Testis (tissue), 2 donors: ENCODE data around the gene SYNE1.

Experiments used
- POLR2A ChIP-seq: fragments of 450-650 bp; IDR thresholded peaks from one replicate; pipeline ENCODE4 v1.6.1; 2017; ENCODE audit warnings: antibody characterized with exemption, mild to moderate bottlenecking, moderate library complexity
- TF ChIP-seq, protein P1 (sequence below), 3 experiments: fragments of 450-650 bp in 2 of 3; fragments of 200-600 bp in 1 of 3; sonication (generic) in 1 of 3; IDR thresholded peaks; one replicate each; pipeline ENCODE4 v1.5.1; 2016 to 2019; ENCODE audit warnings: antibody characterized with exemption in 3 of 3, mild to moderate bottlenecking in 2 of 3, moderate library complexity in 1 of 3

- TF ChIP-seq, protein P1, sequence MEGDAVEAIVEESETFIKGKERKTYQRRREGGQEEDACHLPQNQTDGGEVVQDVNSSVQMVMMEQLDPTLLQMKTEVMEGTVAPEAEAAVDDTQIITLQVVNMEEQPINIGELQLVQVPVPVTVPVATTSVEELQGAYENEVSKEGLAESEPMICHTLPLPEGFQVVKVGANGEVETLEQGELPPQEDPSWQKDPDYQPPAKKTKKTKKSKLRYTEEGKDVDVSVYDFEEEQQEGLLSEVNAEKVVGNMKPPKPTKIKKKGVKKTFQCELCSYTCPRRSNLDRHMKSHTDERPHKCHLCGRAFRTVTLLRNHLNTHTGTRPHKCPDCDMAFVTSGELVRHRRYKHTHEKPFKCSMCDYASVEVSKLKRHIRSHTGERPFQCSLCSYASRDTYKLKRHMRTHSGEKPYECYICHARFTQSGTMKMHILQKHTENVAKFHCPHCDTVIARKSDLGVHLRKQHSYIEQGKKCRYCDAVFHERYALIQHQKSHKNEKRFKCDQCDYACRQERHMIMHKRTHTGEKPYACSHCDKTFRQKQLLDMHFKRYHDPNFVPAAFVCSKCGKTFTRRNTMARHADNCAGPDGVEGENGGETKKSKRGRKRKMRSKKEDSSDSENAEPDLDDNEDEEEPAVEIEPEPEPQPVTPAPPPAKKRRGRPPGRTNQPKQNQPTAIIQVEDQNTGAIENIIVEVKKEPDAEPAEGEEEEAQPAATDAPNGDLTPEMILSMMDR (IDR thresholded peaks at IDR 0.05): no peak
- TF ChIP-seq POLR2A: no peak
Observed at GRCh38 chr6:152250127-152250526, 387.0 kb downstream of the SYNE1 start.
